GM19193 (cell line): ENCODE results near the gene RAD51B.

Experiments
- POLR2A ChIP-seq: IDR thresholded peaks from 4 replicates; pipeline ENCODE4 v1.6.1; 2011; ENCODE audit not compliant: insufficient read depth, insufficient read length; ENCODE audit errors: extremely low read depth

Gene RAD51B

GRCh38 chr14:68749487-68750475, 930.2 kb downstream of the RAD51B start:
- no peak for TF ChIP-seq POLR2A

DNA sequence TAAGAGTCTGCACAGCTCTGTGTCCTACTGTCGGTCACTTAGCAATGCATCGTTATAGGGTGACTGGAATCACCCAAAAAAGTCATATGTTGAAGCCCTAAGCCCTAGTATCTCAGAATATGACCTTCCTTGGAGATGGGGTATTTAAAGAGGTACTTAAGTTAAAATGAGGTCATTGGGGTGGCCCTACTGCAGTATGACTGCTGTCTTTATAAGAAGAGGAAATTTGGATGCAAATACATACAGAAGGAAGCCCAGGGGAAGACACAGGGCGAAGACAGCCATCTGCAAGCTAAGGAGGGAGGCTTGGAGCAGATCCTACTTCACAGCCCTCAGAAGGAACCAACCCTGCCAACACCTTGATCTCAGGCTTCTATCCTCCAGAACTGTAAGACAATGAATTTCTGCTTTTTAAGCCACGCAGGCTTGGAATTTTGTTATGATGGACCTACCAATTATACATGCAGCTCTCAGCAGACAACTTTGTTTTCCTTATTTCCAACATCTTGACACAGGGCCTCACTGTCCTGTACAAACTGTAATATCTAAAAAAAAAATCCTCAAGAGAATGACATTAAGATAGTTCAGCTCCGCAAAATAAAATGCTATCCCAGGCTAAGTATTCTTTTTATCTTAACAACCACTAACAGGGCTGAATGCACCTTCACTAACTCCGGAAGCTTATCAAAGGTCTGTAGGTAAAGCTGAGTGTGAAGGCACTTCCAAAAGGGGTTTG, 932.9 kb downstream of the RAD51B start:
- no peak for TF ChIP-seq POLR2A

DNA sequence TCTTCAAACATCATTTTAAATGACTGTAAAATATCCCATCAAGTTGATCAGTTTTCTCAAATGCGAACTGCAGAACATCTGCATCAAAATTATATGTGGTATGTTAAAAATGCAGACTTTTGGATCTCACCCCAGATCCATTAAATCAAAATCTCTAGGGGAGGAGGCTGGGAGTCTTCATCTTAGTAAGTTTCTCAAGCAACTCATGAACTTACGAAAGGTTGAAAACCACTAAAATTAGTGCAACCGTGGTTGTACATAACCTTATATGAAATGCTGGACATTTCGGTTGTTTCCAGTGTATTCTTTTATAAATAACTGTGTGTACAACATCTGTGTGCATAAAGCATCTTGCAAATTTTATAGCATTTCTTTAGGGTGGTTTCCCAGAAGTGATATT, 934.1 kb downstream of the RAD51B start:
- no peak for TF ChIP-seq POLR2A

- TF ChIP-seq POLR2A: no peak
Measured at GRCh38 chr14:68755016-68755353, 935.4 kb downstream of the RAD51B start.

DNA sequence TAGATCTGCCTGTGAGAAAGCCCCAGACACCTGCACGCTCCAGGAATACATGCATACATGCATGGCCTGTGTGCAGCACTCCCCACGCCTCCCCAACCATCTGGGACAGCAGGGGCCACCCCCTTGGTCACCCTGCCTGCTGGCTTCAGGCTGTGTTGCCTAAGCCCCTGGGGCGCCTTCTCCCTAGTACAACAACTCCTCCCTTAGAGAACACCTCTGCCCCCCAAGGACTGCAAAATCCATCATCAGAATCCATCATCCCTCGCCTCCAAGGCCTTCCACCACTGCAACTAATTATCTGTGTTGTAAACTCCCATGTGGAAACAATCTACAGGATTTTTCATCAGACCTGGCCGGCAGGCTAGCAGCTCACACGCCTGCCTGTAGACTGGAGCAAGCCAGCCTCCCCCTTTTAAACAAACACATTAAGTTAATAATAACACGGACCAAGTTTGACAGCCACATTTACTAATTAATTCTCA, 936.5 kb downstream of the RAD51B start:
- TF ChIP-seq POLR2A: no peak

- TF ChIP-seq POLR2A: no peak
Measured at GRCh38 chr14:68756734-68757133, 937.2 kb downstream of the RAD51B start.

DNA sequence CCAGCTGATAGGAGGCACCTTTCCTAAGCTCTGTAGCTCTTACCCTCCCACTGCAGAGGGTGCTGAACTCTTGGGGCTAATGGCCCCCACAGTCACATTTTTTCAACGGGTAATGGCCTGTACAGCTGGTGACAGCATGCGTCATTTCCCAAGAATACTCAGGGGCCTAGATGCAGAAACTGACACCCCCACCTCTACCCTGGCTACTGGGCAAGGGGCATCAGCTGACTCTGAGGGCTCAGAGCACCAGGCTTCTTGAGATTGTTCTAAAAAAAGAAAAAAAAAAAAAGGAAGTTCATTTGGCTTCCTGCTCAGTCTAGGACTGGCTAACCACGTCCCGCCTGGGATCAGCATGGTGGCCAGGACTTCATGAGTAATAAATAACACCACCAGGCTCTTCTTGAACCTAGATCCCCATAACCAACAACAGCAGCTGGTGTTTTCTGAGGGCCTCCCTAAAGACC, 938.1 kb downstream of the RAD51B start:
- TF ChIP-seq POLR2A: no peak

- TF ChIP-seq POLR2A: no peak
Measured at GRCh38 chr14:68758301-68758700, 938.7 kb downstream of the RAD51B start.

GRCh38 chr14:68759017-68759560, 939.5 kb downstream of the RAD51B start:
- no peak for TF ChIP-seq POLR2A

DNA sequence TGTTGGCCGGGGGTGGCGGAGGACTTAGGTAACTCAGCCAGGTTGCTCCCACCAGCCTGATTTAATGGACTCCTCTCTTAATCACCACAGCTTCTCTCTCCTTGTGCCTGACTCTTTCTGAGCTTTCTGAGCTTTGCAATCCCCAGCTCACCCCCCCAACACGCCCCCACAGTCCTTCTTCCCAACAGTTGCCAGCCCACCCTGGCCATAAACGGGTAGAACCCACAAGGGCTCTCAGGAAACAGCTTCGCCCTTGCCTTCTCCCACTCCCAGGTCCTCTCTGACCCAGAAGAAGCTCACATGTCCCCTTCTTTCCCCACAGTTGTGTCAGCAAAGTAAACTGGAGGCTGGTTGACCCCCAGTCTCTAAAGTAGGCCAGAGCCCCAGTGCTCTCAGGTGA, 940.4 kb downstream of the RAD51B start:
- no peak for TF ChIP-seq POLR2A

DNA sequence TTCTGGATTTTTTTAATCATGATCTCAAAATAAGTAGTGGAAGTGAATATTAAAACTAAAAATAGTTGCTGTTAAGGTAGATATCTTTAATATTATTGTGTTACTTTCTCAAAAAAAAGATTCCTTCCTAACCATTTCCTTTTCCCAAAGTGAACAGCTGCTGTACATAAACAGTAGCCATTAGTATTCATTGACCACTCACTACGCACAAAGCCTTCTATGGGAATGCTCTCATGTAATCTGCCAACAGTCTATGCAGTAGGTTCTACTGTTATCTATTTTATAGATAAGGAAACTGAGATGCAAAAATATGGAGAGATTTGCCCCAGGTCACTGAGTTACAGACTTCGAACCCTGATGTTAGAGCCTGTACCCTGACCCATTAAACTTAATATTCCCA, 941.2 kb downstream of the RAD51B start:
- no peak for TF ChIP-seq POLR2A

DNA sequence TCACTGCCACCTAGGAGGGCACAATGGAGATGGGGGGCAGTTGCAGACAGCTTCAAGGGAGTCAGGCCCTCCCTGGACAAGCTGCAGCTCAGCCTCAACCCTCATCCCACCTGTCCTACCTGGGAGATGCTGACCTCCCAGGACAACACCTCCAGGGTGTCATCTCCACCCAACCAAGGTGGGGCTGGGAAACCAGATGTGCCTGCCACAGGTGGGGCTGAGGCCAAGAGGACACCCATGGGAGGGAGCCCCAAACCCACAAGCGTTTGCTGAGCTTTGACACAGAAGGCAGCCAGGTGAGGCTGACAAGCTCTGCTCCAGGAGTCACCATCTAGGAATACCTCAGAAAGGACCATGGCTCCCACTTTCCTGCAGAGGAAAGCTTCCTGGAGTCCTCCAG, 941.8 kb downstream of the RAD51B start:
- no peak for TF ChIP-seq POLR2A

DNA sequence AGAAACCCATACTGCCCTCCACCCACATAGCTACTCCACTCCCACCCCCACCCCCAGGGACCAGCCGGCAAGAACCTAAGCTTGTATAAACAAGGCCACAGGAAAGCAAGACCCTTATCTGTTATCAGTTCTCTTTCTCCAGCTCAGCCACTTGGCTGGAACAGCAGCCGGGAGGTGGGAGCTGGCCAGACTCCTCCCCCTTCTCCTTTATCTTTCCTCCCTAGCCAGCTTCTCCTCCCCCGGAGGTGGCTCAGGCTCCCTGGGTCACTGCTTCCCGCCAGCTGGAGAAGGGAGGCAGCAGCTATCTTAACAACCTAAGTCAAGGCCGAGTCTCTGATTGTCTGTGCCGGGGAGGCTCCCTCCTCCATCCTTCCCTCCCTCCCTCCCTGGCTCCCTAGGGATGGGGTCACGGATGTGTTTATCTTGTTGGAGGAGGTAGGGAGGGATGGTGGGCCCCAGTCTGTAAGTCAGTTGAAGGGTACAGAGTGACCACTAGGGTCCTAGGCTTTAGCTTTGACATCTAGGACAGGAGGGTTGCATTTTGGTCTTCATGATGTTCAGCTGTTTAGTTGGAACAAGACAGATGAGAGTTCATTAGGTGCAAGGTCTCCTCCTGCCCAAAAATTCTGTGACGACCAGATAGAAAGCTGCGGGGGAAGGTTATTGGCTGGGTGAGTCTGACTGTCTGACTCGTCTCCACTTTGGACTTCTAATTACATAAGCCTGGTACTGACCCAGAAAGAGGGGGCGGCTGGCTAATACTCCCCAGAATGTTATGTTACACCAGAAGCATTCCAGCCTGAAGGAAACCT, 943.6 kb downstream of the RAD51B start:
- TF ChIP-seq POLR2A: no peak
